HG02763 (cell line): ENCODE measurements around the gene CACNA1C.

ENCODE experiments used
- ATAC-seq: cut with Tn5 transposase; IDR thresholded peaks from one replicate; pipeline ENCODE4 v1.9.1; 2021; ENCODE audit warnings: mild to moderate bottlenecking, moderate library complexity; ENCODE audit not compliant: unreplicated experiment

The CACNA1C gene

GRCh38 chr12:2629051-2629450 lies 576.3 kb downstream of the CACNA1C start:
- ATAC-seq, result no peak

GRCh38 chr12:2631653-2632350 lies 579.0 kb downstream of the CACNA1C start:
- ATAC-seq, result no peak

- ATAC-seq, result no peak
Observed at GRCh38 chr12:2633176-2633824, 580.5 kb downstream of the CACNA1C start.

- no peak for ATAC-seq
Observed at GRCh38 chr12:2633825-2634200, 581.0 kb downstream of the CACNA1C start.

- no peak for ATAC-seq
Observed at GRCh38 chr12:2634471-2634870, 581.7 kb downstream of the CACNA1C start.

- no peak for ATAC-seq
Observed at GRCh38 chr12:2636741-2637340, 584.1 kb downstream of the CACNA1C start.

GRCh38 chr12:2637371-2637770 lies 584.6 kb downstream of the CACNA1C start:
- ATAC-seq, result no peak

- ATAC-seq, result no peak
Observed at GRCh38 chr12:2638273-2639019, 585.7 kb downstream of the CACNA1C start.

- no peak for ATAC-seq
Observed at GRCh38 chr12:2639020-2639298, 586.2 kb downstream of the CACNA1C start.

- ATAC-seq, result no peak
Observed at GRCh38 chr12:2640281-2640680, 587.5 kb downstream of the CACNA1C start.

GRCh38 chr12:2640709-2641108 lies 587.9 kb downstream of the CACNA1C start:
- ATAC-seq, result no peak

GRCh38 chr12:2641207-2641606 lies 588.4 kb downstream of the CACNA1C start:
- ATAC-seq, result no peak

GRCh38 chr12:2641761-2642160 lies 589.0 kb downstream of the CACNA1C start:
- ATAC-seq, result no peak

GRCh38 chr12:2642176-2642892 lies 589.5 kb downstream of the CACNA1C start:
- ATAC-seq, result no peak

- ATAC-seq, result no peak
Observed at GRCh38 chr12:2642896-2643425, 590.2 kb downstream of the CACNA1C start.

GRCh38 chr12:2643576-2644135 lies 590.9 kb downstream of the CACNA1C start:
- no peak for ATAC-seq

GRCh38 chr12:2644683-2645405 lies 592.1 kb downstream of the CACNA1C start:
- no peak for ATAC-seq

- no peak for ATAC-seq
Observed at GRCh38 chr12:2645460-2645859, 592.7 kb downstream of the CACNA1C start.

- no peak for ATAC-seq
Observed at GRCh38 chr12:2646341-2646740, 593.6 kb downstream of the CACNA1C start.

- no peak for ATAC-seq
Observed at GRCh38 chr12:2647186-2647585, 594.4 kb downstream of the CACNA1C start.
